Esophagus (tissue), 2 donors: ENCODE data around the gene EQTN. TPM values are rescaled to one million over a fixed set of nuclear protein-coding genes. Genes with fewer than 3 reads are reported as not detected.

Experiments used
- H3K27ac ChIP-seq, 2 donors: one replicate each; pipeline ENCODE4 v1.5.1; 2013; ENCODE audit warnings: low read depth in 2 of 2, mild to moderate bottlenecking in 2 of 2, inconsistent platforms in 1 of 2, low read length in 1 of 2, moderate library complexity in 1 of 2
- H3K27me3 ChIP-seq, 2 donors: one replicate each; pipeline ENCODE4 v1.6.1; 2013; ENCODE audit warnings: low read length in 2 of 2, control low read depth in 1 of 2, mild to moderate bottlenecking in 1 of 2; ENCODE audit not compliant: insufficient read depth in 2 of 2, control insufficient read depth in 1 of 2
- H3K36me3 ChIP-seq, 2 donors: one replicate each; pipeline ENCODE4 v1.6.1; 2013; ENCODE audit warnings: low read length in 1 of 2; ENCODE audit not compliant: control insufficient read depth in 2 of 2, insufficient read depth in 2 of 2
- H3K4me1 ChIP-seq, 2 donors: one replicate each; pipeline ENCODE4 v1.6.1; 2013; ENCODE audit warnings: low read length in 1 of 2; ENCODE audit not compliant: control insufficient read depth in 2 of 2, insufficient read depth in 2 of 2
- H3K4me3 ChIP-seq, 2 donors: one replicate each; pipeline ENCODE4 v1.5.1; 2013; ENCODE audit warnings: low read length in 2 of 2, mild to moderate bottlenecking in 2 of 2, low read depth in 1 of 2, moderate library complexity in 1 of 2
- H3K9me3 ChIP-seq, 2 donors: one replicate each; pipeline ENCODE4 v1.6.1; 2013; ENCODE audit warnings: mild to moderate bottlenecking in 2 of 2, low read depth in 1 of 2, low read length in 1 of 2, moderate library complexity in 1 of 2; ENCODE audit not compliant: control insufficient read depth in 2 of 2, insufficient read depth in 1 of 2
- WGBS, 2 donors: extraction: QIAGEN DNeasy Blood & Tissue Kit; methylation state at CpG; one replicate each; pipeline ENCODE4 v1.1.7; 2013; 5-methylcytosine and 5-hydroxymethylcytosine counted together
- polyA plus RNA-seq, 2 donors: library from polyadenylated mRNA; stranded (reverse); fragments of 200-250 nt; gene quantifications; one replicate each; pipeline ENCODE4 v1.2.3, GENCODE V29; 2013
- donor health status: healthy with polysubstance abuse.
- donor health status: Bipolar disorder and iron deficiency.

The EQTN gene
- polyA plus RNA-seq, 2 donors, result not detected

GRCh38 chr9:27308691-27309390, 11.9 kb upstream of the EQTN start:
- no peaks in the 10 kb centered on the region for H3K27me3 ChIP-seq
- H3K27ac ChIP-seq, result no peak overlapping the region
- no peak overlapping the region for H3K4me3 ChIP-seq
- H3K36me3 ChIP-seq, result no peaks in the 10 kb centered on the region
- 83 to 86% methylated on average over 4 of the region's 4 CpGs for WGBS, 2 donors
- no peaks in the 10 kb centered on the region for H3K9me3 ChIP-seq
- no peaks in the 10 kb centered on the region for H3K4me1 ChIP-seq

DNA sequence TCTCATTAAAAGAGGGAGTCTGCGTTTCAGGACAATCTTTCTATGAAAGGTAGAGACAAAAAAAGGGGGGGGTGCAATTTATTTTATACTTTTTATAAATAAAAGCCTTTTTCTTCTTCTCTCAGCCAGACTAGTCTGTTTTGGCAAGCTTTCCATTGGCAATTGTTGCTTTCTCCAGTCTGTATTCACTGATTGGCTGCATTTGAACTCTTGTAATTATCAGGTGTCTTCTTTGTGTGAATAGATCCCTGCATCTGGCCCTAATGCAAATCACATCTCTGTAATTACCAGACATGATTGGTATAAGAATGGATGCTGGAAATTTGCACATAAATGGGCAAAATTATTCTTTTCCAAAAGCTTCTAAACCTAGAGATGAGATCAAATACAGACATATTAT, 7.6 kb upstream of the EQTN start:
- H3K27me3 ChIP-seq, result no peaks in the 10 kb centered on the region
- H3K9me3 ChIP-seq, result no peaks in the 10 kb centered on the region
- no peak overlapping the region for H3K27ac ChIP-seq
- WGBS, 2 donors, result 79 to 97% methylated on average over 1 of the region's 1 CpG
- H3K36me3 ChIP-seq, result no peaks in the 10 kb centered on the region
- H3K4me1 ChIP-seq, result no peaks in the 10 kb centered on the region
- H3K4me3 ChIP-seq, result no peak overlapping the region

- H3K36me3 ChIP-seq, result no peaks in the 10 kb centered on the region
- H3K27me3 ChIP-seq, result no peaks in the 10 kb centered on the region
- no peak overlapping the region for H3K4me3 ChIP-seq
- H3K27ac ChIP-seq, result no peak overlapping the region
- H3K9me3 ChIP-seq, result no peaks in the 10 kb centered on the region
- 54 to 67% methylated on average over 5 to 6 of the region's 6 CpGs for WGBS, 2 donors
- no peaks in the 10 kb centered on the region for H3K4me1 ChIP-seq
Measured at GRCh38 chr9:27303219-27303618, 6.3 kb upstream of the EQTN start.

DNA sequence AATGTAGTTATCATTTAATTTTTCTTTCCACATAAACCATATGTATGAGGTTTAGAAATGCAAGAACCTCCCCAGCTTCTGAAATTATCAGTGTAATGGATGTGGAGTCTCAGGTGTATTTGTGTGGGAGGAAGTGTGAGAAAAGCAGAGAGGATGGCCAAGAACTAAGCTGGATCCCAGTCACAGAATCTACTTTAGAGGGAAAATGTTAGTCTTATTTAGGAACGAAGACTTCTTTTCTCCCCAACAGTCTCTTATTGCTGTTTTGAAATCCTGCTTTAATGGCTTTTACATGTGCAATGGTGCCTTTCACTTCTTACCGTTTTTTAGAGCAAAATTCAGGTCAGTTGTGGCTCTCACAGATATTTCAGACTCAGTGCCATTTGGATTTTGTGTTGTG, 3.0 kb downstream of the EQTN start:
- H3K27me3 ChIP-seq, result no peaks in the 10 kb centered on the region
- WGBS, 2 donors, result 69 to 77% methylated on average over 2 of the region's 2 CpGs
- no peak overlapping the region for H3K4me3 ChIP-seq
- H3K4me1 ChIP-seq, result no peaks in the 10 kb centered on the region
- H3K9me3 ChIP-seq, result no peaks in the 10 kb centered on the region
- no peak overlapping the region for H3K27ac ChIP-seq
- H3K36me3 ChIP-seq, result no peaks in the 10 kb centered on the region

GRCh38 chr9:27292659-27293405, 4.1 kb downstream of the EQTN start:
- no peaks in the 10 kb centered on the region for H3K4me1 ChIP-seq
- 75 to 76% methylated on average over 7 of the region's 7 CpGs for WGBS, 2 donors
- no peaks in the 10 kb centered on the region for H3K9me3 ChIP-seq
- H3K27ac ChIP-seq, result no peak overlapping the region
- H3K4me3 ChIP-seq, result no peak overlapping the region
- H3K27me3 ChIP-seq, result no peaks in the 10 kb centered on the region
- no peaks in the 10 kb centered on the region for H3K36me3 ChIP-seq

- no peak overlapping the region for H3K27ac ChIP-seq
- H3K36me3 ChIP-seq, result no peaks in the 10 kb centered on the region
- no peaks in the 10 kb centered on the region for H3K4me1 ChIP-seq
- no peak overlapping the region for H3K4me3 ChIP-seq
- no peaks in the 10 kb centered on the region for H3K27me3 ChIP-seq
- 84 to 86% methylated on average over 8 of the region's 8 CpGs for WGBS, 2 donors
- H3K9me3 ChIP-seq, result no peaks in the 10 kb centered on the region
Measured at GRCh38 chr9:27291292-27291691, 5.7 kb downstream of the EQTN start.

- no peak overlapping the region for H3K4me3 ChIP-seq
- no peaks in the 10 kb centered on the region for H3K36me3 ChIP-seq
- no peaks in the 10 kb centered on the region for H3K4me1 ChIP-seq
- no peaks in the 10 kb centered on the region for H3K9me3 ChIP-seq
- no peaks in the 10 kb centered on the region for H3K27me3 ChIP-seq
- WGBS, 2 donors, result 75 to 79% methylated on average over 7 of the region's 7 CpGs
- H3K27ac ChIP-seq, result no peak overlapping the region
Measured at GRCh38 chr9:27282269-27282668, 14.7 kb downstream of the EQTN start.

DNA sequence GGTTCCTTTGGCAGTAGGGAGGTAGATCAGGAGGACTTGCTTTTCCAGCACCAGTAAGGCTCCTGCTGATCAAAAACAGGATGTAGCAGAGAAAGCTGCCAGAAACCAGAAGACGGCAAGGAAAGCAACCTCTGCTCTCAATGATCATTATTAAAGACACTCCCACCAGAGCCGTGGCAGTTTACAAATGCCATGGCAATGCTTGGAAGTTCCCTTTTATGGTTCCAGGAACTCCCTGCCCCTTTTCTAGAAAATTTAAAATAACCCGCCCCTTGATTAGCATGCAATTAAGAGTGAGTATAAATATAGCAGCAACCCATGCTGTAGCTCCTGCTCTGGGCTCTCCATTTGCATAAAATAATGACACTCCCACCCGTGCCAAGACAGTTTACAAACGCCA, 16.1 kb downstream of the EQTN start:
- H3K4me1 ChIP-seq, result no peaks in the 10 kb centered on the region
- H3K27me3 ChIP-seq, result no peaks in the 10 kb centered on the region
- no peak overlapping the region for H3K4me3 ChIP-seq
- H3K36me3 ChIP-seq, result no peaks in the 10 kb centered on the region
- H3K27ac ChIP-seq, result no peak overlapping the region
- no peaks in the 10 kb centered on the region for H3K9me3 ChIP-seq
- whole genome bisulfite sequencing, 2 donors, result 35 to 36% methylated on average over 5 of the region's 5 CpGs

- WGBS, 2 donors, result 91 to 92% methylated on average over 16 of the region's 16 CpGs
Measured at GRCh38 chr9:27280249-27280648, 16.7 kb downstream of the EQTN start.

GRCh38 chr9:27279611-27280010, 17.3 kb downstream of the EQTN start:
- Histone ChIP-seq H3K36me3 (no peaks in the 10 kb centered on the region), H3K27me3 (no peaks in the 10 kb centered on the region), H3K27ac (no peak overlapping the region), H3K4me1 (no peaks in the 10 kb centered on the region), H3K9me3 (no peaks in the 10 kb centered on the region), H3K4me3 (no peak overlapping the region)
- WGBS, 2 donors, result 79 to 86% methylated on average over 3 of the region's 3 CpGs

More at GRCh38 chr9:27280249-27280648, 16.7 kb downstream of the EQTN start:
- Histone ChIP-seq H3K36me3 (no peaks in the 10 kb centered on the region), H3K4me3 (no peak overlapping the region), H3K4me1 (no peaks in the 10 kb centered on the region), H3K9me3 (no peaks in the 10 kb centered on the region), H3K27me3 (no peaks in the 10 kb centered on the region), H3K27ac (no peak overlapping the region)
